HepG2 (cell line): ENCODE data around the gene ATOSB. TPM values are rescaled to one million over a fixed set of nuclear protein-coding genes. Genes with fewer than 3 reads are reported as not detected.

Experiments used
- ATAC-seq: fragments of 200-7000 bp; cut with Tn5 transposase; 3 replicates; pipeline ENCODE4 v1.9.1; 2020; ENCODE audit warnings: mild to moderate bottlenecking, moderate library complexity
- BruUV-seq: library from RNA; stranded (reverse); fragments of 400-500 nt; replicated peaks from 2 replicates; lab custom pipeline; 2021; lab: Mats Ljungman, UMichigan
- CTCF ChIA-PET: fragments of 300-600 bp; formaldehyde crosslinking; extraction: SDS; loops from one replicate; lab custom pipeline; 2021; ENCODE audit warnings: low total read pairs, inconsistent platforms, low intra/inter-chr PET ratio; lab: Yijun Ruan, JAX
- POLR2A ChIA-PET: fragments of 350-600 bp; sonication (Branson Sonifier 250); formaldehyde crosslinking; loops from one replicate; lab custom pipeline; 2020; ENCODE audit warnings: antibody characterized with exemption, inconsistent platforms; lab: Yijun Ruan, JAX
- DNase-seq: peaks from one replicate; pipeline ENCODE4 v3.0.0-alpha.2; 2015; ENCODE audit warnings: low spot score
- FAIRE-seq: peaks from 3 replicates; lab custom pipeline; 2011; peaks lifted over from hg19 to GRCh38; lab: Jason Lieb, UNC
- H2AFZ ChIP-seq: one replicate; pipeline ENCODE4 v1.6.1; 2011; ENCODE audit warnings: low read length, inconsistent platforms
- H3K27ac ChIP-seq: fragments of 300-600 bp; 3 replicates; pipeline ENCODE4 v1.8.0; 2011; ENCODE audit warnings: mixed run types, mild to moderate bottlenecking, mixed read lengths, low read length, inconsistent platforms; ENCODE audit not compliant: insufficient read depth; ENCODE audit errors: extremely low read length
- H3K27me3 ChIP-seq, 2 experiments: fragments of 200-600 bp in 1 of 2; 2 replicates in 1 of 2; 3 replicates in 1 of 2; pipeline versions ENCODE4 v1.6.0 to v1.8.0; 2011; ENCODE audit warnings: low read length in 2 of 2, mild to moderate bottlenecking in 2 of 2, moderate library complexity in 2 of 2, inconsistent platforms in 1 of 2; ENCODE audit not compliant: insufficient read depth in 2 of 2, control insufficient read depth in 1 of 2
- H3K36me3 ChIP-seq, 2 experiments: fragments of 200-600 bp in 1 of 2; replicated peaks in 1 of 2; 2 replicates in 1 of 2; 3 replicates in 1 of 2; pipeline versions ENCODE4 v1.5.1 to v1.8.0; 2011; ENCODE audit warnings: low read length in 2 of 2, inconsistent platforms in 1 of 2; ENCODE audit not compliant: insufficient read depth in 2 of 2, control insufficient read depth in 1 of 2
- H3K4me1 ChIP-seq: 2 replicates; pipeline ENCODE4 v1.5.1; 2012; ENCODE audit warnings: low read length, inconsistent platforms; ENCODE audit not compliant: insufficient read depth
- H3K4me2 ChIP-seq: 2 replicates; pipeline ENCODE4 v1.6.0; 2011; ENCODE audit warnings: low read depth, low read length, inconsistent platforms
- H3K4me3 ChIP-seq, 3 experiments: fragments of 200-600 bp in 1 of 3; sonication (generic), shearing (Covaris generic) in 1 of 3; replicated peaks in 1 of 3; 2 replicates each; pipeline ENCODE4 v1.5.1; 2011 to 2016; ENCODE audit warnings: low read length in 3 of 3, inconsistent platforms in 2 of 3, low read depth in 2 of 3, mild to moderate bottlenecking in 2 of 3, control low read depth in 1 of 3, mixed read lengths in 1 of 3; ENCODE audit not compliant: insufficient read depth in 1 of 3
- H3K79me2 ChIP-seq: one replicate; pipeline ENCODE4 v1.6.1; 2011; ENCODE audit warnings: low read length, inconsistent platforms; ENCODE audit not compliant: insufficient read depth
- H3K9ac ChIP-seq: 2 replicates; pipeline ENCODE4 v1.6.0; 2011; ENCODE audit warnings: mild to moderate bottlenecking, low read depth, low read length, inconsistent platforms; ENCODE audit not compliant: insufficient read depth
- H3K9me3 ChIP-seq: 2 replicates; pipeline ENCODE4 v1.5.1; 2012; ENCODE audit warnings: mild to moderate bottlenecking, low read length
- H4K20me1 ChIP-seq: 2 replicates; pipeline ENCODE4 v1.6.0; 2011; ENCODE audit warnings: inconsistent platforms, mild to moderate bottlenecking, low read length, moderate library complexity; ENCODE audit not compliant: insufficient read depth
- AGO2 ChIP-seq: fragments of 200-400 bp; formaldehyde crosslinking; optimal IDR thresholded peaks from 2 replicates; pipeline ENCODE3; 2017; ENCODE audit warnings: mild to moderate bottlenecking, low read depth, low read length, moderate library complexity
- GRHL1 ChIP-seq: sonication (generic); formaldehyde crosslinking; conservative IDR thresholded peaks from 2 replicates; pipeline ENCODE4 v1.8.0; 2022; ENCODE audit warnings: missing genetic modification reagents
- PRMT3 ChIP-seq: sonication (generic); formaldehyde crosslinking; IDR thresholded peaks from 2 replicates; pipeline ENCODE4 v1.8.1; 2022; ENCODE audit warnings: low read depth, mild to moderate bottlenecking, moderate library complexity, missing genetic modification reagents, borderline replicate concordance
- RBFOX2 ChIP-seq: fragments of 200-400 bp; formaldehyde crosslinking; IDR thresholded peaks from 2 replicates; pipeline ENCODE4 v1.6.1; 2017; ENCODE audit warnings: low read depth, mild to moderate bottlenecking, low read length
- SIX4 ChIP-seq: sonication (generic); formaldehyde crosslinking; IDR thresholded peaks from 2 replicates; pipeline ENCODE4 v1.4.0; 2020; ENCODE audit warnings: missing genetic modification reagents
- SOX6 ChIP-seq, 2 experiments: fragments of 450-650 bp in 1 of 2; sonication (generic) in 1 of 2; formaldehyde crosslinking in 1 of 2; IDR thresholded peaks; 2 replicates each; pipeline versions ENCODE4 v1.4.0 to v1.6.1; 2017 to 2020; ENCODE audit warnings: antibody characterized with exemption in 1 of 2, mild to moderate bottlenecking in 1 of 2, missing genetic modification reagents in 1 of 2
- THRA ChIP-seq: sonication (generic); formaldehyde crosslinking; IDR thresholded peaks from 2 replicates; pipeline ENCODE4 v1.4.0; 2020; ENCODE audit warnings: missing genetic modification reagents, borderline replicate concordance
- TRAFD1 ChIP-seq: sonication (generic); formaldehyde crosslinking; IDR thresholded peaks from 2 replicates; pipeline ENCODE4 v1.5.1; 2020; ENCODE audit warnings: missing genetic modification reagents, mild to moderate bottlenecking, borderline replicate concordance
- ZFY ChIP-seq: sonication (generic); formaldehyde crosslinking; IDR thresholded peaks from 2 replicates; pipeline ENCODE4 v1.4.0; 2020; ENCODE audit warnings: missing genetic modification reagents
- ZNF331 ChIP-seq: sonication (generic); formaldehyde crosslinking; IDR thresholded peaks from 2 replicates; pipeline ENCODE4 v1.4.0; 2020; ENCODE audit warnings: missing genetic modification reagents
- ZNF850 ChIP-seq: sonication (generic); formaldehyde crosslinking; conservative IDR thresholded peaks from 2 replicates; pipeline ENCODE4 v1.9.0; 2021; ENCODE audit warnings: mild to moderate bottlenecking, missing genetic modification reagents
- WGBS: methylation state at CpG from one replicate; pipeline ENCODE4 v1.1.6; 2017; ENCODE audit warnings: low lambda C conversion rate; 5-methylcytosine and 5-hydroxymethylcytosine counted together
- in situ Hi-C: cut with HindIII; loops from 2 replicates; pipeline ENCODE4 v1.10.0; 2017; ENCODE audit warnings: low pct_unique_long_range_greater_than_20kb; ENCODE audit not compliant: extremely low pct_ligation_motif_present
- intact Hi-C: fragments of 100-400 bp; cut with micrococcal nuclease; formaldehyde crosslinking; loops from one replicate; pipeline ENCODE4 v1.10.0; 2022; ENCODE audit not compliant: unreplicated experiment
- polyA plus RNA-seq, 8 experiments: library from polyadenylated mRNA; depleted of rRNA in 3 of 8; stranded (reverse) in 7 of 8; unstranded in 1 of 8; fragments of >200 nt; fragmentation: Illumina TruSeq in 4 of 8; extraction: Trizol in 4 of 8; gene quantifications; 2 replicates each; pipeline versions ENCODE4 v1.2.1 to v1.2.3, GENCODE V29; 2011 to 2016; ENCODE audit warnings: low read depth in 4 of 8, missing spikeins in 1 of 8, mixed read lengths in 1 of 8; ENCODE audit not compliant: insufficient read depth in 1 of 8
- total RNA-seq, 5 experiments: library from RNA; depleted of rRNA; stranded (reverse); fragments of >200 nt; fragmentation: Illumina TruSeq; extraction: Trizol; gene quantifications; 2 replicates each; pipeline ENCODE4 v1.2.3, GENCODE V29; 2016; ENCODE audit warnings: low read depth in 1 of 5

The ATOSB gene
- total and polyA plus RNA-seq, 2 of the 13 experiments (the other 11 are each of a cell fraction or from before 2014, with no cell fraction given): 1.9 to 6.4 TPM

GRCh38 chr9:35091536-35091935 lies 24.1 kb downstream of the ATOSB start:
- Histone ChIP-seq H3K79me2 (no peaks in the 10 kb centered on the region), H2AFZ (no peak overlapping the region), H3K27ac (no peak overlapping the region), H3K36me3 (peaks cover 6 to 46% of the 10 kb centered on the region in 2 experiments; a peak in 4 of 5 replicates), H3K4me1 (peaks cover 17% of the 10 kb centered on the region), H3K4me2 (no peak overlapping the region), H3K9ac (no peak overlapping the region), H4K20me1 (no peaks in the 10 kb centered on the region), H3K4me3 (no peak overlapping the region), H3K9me3 (no peaks in the 10 kb centered on the region), H3K27me3 (no peaks in the 10 kb centered on the region)
- intact Hi-C loops (no loop called here), in situ Hi-C loops (no loop called here)
- WGBS: 98% methylated on average over 10 of the region's 17 CpGs
- FAIRE-seq: no peak
- no peak for DNase-seq
- BruUV-seq: no TSS peak
- CTCF ChIA-PET: no interaction called here
- TF ChIP-seq RBFOX2 (0 out of 2 replicates have a peak, but pooled peaks have one; percentile 31), AGO2 (peak; percentile 34), ZNF850 (CRISPR knock-in tag) (no peak), ZNF331 (CRISPR knock-in tag) (no peak), THRA (no peak), GRHL1 (CRISPR knock-in tag) (no peak), SOX6 (IDR thresholded peaks at IDR 0.05) (no peak), SOX6 (CRISPR knock-in tag; IDR thresholded peaks at IDR 0.05) (no peak), TRAFD1 (no peak), ZFY (CRISPR knock-in tag) (no peak), PRMT3 (no peak), SIX4 (CRISPR knock-in tag) (no peak)
- POLR2A ChIA-PET: interaction anchor here (2.3 to 2.5 kb wide), 2 partner anchors 12 to 19 kb away, joined by 10 to 13 read pairs; partner anchors contain the start of genes FANCG and VCP
- no peak for ATAC-seq
